HL-60/S4 treated with retinoic acid at 250 ng/mL for 4 days and 3 days (cell line): ENCODE data around the gene FOXL1.

ENCODE experiments used
- in situ Hi-C: fragments of 300-500 bp; cut with MboI; formaldehyde crosslinking; loops from 2 replicates; pipeline ENCODE4 v1.7.0; 2022; ENCODE audit warnings: low sequenced_read_pairs

The FOXL1 gene

GRCh38 chr16:86566966-86567700 lies 11.2 kb upstream of the FOXL1 start:
- in situ Hi-C loops: loop anchor here (25.0 kb wide), 3 partner anchors 495 to 1070 kb away; no protein-coding TSS in a partner anchor

DNA sequence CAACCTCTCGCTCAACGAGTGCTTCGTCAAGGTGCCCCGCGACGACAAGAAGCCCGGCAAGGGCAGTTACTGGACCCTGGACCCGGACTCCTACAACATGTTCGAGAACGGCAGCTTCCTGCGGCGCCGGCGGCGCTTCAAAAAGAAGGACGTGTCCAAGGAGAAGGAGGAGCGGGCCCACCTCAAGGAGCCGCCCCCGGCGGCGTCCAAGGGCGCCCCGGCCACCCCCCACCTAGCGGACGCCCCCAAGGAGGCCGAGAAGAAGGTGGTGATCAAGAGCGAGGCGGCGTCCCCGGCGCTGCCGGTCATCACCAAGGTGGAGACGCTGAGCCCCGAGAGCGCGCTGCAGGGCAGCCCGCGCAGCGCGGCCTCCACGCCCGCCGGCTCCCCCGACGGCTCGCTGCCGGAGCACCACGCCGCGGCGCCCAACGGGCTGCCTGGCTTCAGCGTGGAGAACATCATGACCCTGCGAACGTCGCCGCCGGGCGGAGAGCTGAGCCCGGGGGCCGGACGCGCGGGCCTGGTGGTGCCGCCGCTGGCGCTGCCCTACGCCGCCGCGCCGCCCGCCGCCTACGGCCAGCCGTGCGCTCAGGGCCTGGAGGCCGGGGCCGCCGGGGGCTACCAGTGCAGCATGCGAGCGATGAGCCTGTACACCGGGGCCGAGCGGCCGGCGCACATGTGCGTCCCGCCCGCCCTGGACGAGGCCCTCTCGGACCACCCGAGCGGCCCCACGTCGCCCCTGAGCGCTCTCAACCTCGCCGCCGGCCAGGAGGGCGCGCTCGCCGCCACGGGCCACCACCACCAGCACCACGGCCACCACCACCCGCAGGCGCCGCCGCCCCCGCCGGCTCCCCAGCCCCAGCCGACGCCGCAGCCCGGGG lies 10.4 kb upstream of the FOXL1 start:
- in situ Hi-C loops: loop anchor here (25.0 kb wide), 3 partner anchors 494 to 1069 kb away; no protein-coding TSS in a partner anchor

DNA sequence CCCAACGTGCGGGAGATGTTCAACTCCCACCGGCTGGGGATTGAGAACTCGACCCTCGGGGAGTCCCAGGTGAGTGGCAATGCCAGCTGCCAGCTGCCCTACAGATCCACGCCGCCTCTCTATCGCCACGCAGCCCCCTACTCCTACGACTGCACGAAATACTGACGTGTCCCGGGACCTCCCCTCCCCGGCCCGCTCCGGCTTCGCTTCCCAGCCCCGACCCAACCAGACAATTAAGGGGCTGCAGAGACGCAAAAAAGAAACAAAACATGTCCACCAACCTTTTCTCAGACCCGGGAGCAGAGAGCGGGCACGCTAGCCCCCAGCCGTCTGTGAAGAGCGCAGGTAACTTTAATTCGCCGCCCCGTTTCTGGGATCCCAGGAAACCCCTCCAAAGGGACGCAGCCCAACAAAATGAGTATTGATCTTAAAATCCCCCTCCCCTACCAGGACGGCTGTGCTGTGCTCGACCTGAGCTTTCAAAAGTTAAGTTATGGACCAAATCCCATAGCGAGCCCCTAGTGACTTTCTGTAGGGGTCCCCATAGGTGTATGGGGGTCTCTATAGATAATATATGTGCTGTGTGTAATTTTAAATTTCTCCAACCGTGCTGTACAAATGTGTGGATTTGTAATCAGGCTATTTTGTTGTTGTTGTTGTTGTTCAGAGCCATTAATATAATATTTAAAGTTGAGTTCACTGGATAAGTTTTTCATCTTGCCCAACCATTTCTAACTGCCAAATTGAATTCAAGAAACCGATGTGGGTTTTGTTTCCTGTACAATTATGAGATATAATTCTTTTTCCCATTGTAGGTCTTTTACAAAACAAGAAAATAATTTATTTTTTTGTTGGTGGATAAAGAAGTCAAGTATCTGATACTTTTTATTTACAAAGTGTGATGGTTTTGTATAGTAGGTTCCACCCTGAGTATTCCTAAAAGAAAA lies 9.4 kb upstream of the FOXL1 start:
- in situ Hi-C loops: loop anchor here (25.0 kb wide), 3 partner anchors 493 to 1068 kb away; no protein-coding TSS in a partner anchor

DNA sequence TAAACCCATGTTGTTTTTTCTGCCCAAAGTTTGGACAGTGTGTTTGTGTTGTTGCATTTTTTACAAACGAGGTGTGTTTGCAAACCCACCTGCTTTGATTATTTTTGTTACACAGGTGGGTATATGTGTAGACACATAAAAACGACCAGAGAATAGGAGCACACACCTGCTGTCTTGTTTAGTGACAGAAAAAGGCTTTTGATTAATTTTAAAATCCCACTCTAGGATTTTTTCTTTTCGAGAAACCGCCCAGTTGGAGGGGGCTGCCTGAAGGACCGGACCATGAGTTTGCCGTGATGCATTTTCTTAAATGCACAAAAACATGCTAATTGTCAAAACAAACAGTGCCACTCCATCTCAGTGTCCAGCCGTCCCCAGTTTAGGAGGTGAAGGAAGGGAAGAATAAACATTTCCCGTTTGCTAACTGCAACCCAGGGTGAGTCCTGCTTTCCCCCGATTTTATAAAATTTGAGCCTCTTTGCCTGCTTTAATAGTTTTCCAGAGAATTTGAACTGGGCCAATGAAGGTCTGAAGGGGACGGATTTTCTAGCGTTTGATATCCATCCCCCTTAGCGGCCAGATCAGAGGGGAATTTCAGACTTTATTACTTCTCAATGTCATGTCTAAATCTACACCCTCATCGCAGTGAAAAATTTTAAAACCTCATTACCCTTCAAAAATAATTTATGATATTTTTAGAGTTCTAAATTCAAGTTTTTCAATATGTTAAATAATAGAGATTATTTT lies 8.5 kb upstream of the FOXL1 start:
- in situ Hi-C loops: loop anchor here (25.0 kb wide), 3 partner anchors 492 to 1067 kb away; no protein-coding TSS in a partner anchor

GRCh38 chr16:86570558-86571529 lies 7.5 kb upstream of the FOXL1 start:
- in situ Hi-C loops: loop anchor here (25.0 kb wide), 3 partner anchors 491 to 1066 kb away; no protein-coding TSS in a partner anchor

DNA sequence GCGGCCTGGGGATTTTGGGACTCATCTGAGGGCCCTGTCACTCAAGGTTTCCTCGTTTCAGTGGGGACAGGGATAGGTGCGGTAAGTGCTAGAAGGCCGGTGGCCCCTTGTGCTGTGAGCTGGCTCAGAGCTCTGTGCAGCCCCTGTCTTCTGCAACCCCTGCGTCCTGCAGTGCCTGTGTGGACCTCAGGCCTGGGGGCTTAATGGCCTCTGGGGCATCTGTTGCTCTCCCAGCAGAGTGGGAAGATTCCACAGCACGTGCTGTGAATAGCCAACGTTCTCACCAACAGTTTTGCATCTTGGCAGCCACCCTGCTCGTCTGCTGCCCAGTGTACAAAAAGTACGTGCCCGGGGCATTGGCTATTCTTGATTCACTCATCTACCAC lies 6.8 kb upstream of the FOXL1 start:
- in situ Hi-C loops: loop anchor here (25.0 kb wide), 3 partner anchors 491 to 1066 kb away; no protein-coding TSS in a partner anchor

DNA sequence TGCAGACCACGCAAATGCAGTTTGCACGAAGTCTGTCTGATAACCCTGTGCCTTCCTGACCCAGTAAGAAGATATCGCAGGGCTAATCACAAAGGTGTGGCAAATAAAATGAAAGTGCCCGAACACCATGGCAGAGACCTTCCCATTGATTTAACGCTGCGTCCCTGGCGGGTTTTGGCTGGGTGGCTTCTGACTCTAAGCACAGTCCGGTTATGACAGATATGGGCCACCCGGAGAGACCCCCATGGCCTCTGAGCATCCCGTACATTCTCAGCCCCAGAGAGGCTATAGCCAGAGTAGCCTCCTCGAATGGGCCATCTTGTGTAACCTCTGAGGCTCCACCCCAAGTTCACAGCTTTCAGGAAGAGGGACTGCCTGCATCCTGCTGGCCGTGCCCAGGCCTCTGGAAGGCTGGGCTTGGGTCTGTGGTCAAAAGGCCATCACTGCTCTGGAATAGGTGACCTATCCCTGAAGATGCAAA lies 6.3 kb upstream of the FOXL1 start:
- in situ Hi-C loops: loop anchor here (25.0 kb wide), 3 partner anchors 490 to 1065 kb away; no protein-coding TSS in a partner anchor

DNA sequence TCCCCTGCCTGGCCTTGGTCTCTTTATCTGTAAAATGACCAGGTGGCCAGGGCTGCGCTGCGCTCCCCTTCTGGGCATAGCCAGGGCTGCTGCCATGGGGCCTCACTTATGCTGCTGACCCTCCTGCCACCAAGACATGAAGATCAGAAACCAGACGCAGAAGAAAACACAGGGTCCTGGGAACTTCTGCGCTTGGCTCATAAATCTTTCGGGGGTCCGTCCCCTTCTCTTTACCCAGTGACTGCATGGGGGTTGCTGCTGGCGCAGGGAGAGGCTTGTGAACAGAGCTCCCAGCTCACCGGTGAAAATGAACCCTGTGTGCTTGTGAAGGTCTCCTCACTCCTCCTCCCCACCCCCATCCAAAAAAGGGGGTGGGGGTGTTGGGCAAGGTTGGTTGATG lies 5.7 kb upstream of the FOXL1 start:
- in situ Hi-C loops: loop anchor here (25.0 kb wide), 3 partner anchors 490 to 1065 kb away; no protein-coding TSS in a partner anchor

DNA sequence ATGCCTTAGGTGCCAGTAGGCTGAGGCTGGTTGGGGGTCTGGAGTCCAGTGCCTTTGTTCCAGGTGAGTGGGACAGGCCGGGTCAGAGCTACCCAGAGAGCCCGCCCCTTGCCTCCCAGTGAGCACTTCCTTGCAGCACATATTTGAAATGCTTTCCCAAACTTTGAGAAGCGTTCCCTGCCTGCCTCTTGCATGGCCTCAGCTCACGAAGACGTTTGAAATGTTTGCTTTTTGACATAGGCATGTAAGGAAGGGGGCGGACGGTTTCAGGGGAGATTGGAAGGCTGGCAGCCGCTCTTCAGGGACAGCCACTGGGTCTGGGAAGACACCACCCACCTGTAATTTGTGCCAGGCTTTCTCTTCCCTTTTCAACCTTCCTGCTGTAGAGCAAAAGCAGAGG lies 5.1 kb upstream of the FOXL1 start:
- in situ Hi-C loops: loop anchor here (25.0 kb wide), 3 partner anchors 489 to 1064 kb away; no protein-coding TSS in a partner anchor

GRCh38 chr16:86573646-86574508 lies 4.5 kb upstream of the FOXL1 start:
- in situ Hi-C loops: loop anchor here (25.0 kb wide), 3 partner anchors 488 to 1063 kb away; no protein-coding TSS in a partner anchor

DNA sequence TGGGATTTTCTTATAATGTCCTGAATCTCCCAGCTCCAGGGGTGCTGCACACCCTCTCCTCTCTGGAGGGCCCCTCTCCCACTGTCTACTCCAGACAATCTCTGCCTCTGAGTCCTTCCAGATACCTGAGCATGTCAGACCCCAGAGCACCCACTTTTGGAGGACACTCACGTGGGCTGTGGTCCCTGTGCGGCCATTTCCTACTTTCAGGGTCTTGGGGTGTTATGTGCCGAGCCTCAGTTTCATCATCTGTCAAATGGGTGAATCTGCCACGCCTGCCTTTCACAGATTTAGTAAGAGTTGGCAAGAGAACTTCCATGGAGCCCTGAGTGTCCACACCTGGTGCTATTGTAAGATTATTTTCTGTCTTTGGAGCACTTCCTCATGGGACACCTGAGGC lies 3.7 kb upstream of the FOXL1 start:
- in situ Hi-C loops: loop anchor here (25.0 kb wide), 3 partner anchors 488 to 1063 kb away; no protein-coding TSS in a partner anchor

DNA sequence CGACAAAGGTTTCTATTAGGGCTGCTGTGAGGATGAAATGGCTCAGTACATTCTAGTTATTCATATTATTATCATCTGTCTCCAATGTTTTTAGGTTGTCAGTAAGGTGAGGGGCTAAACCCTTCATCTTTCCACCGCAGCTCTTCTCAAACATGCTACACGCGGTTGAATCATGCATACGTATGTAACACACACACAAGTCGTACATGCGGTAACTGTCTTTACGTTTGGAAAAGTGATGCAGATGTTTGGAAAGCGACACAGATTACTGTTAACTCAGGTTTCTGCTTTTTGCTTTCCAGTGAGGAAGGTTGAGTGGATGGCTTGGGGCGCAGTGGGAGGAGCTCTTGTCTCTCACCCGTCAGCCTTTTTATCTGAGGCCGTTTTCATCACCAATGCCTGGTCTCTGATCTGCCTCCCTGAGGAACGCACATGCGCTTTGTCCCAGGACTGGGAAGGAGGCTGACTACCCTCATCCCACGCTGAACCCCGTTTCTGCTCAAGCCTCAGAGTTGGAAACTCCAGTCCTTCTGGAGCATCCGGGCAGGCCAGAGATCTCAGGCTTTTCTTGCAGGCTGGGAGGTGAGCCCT lies 3.2 kb upstream of the FOXL1 start:
- in situ Hi-C loops: no loop called here

GRCh38 chr16:86575754-86576557 lies 2.4 kb upstream of the FOXL1 start:
- in situ Hi-C loops: no loop called here

- in situ Hi-C loops: no loop called here
These were observed 1.6 kb upstream of the FOXL1 start for GRCh38 chr16:86576591-86577313.

GRCh38 chr16:86577314-86577971 lies 906 bp upstream of the FOXL1 start:
- in situ Hi-C loops: no loop called here
